ENCODE results near the gene RASGRP1.
A peak's percentile ranks its signal among the peaks of the same experiment; 100 is the strongest.

Gene RASGRP1

DNA sequence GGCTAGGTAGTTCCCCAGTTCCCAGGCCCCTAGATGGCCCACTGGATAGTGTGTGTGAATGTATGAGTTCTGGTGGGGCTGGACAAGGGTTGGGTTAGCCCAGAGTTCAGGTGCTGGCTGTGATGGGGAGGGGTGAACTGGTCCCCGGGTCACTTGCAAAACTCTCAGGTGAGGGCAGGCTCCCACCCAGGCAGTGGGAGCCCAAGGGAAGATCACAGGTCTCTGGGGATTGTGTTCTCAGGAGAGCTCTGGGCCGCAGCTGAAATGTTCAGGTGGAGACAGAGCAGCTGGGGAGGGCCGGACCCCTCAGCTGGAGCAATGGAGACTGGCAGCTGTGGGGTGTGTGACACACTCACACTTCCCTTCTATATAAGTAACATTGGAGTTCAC is 123.5 kb downstream of the RASGRP1 start:
- DNase-seq, result no peak

DNA sequence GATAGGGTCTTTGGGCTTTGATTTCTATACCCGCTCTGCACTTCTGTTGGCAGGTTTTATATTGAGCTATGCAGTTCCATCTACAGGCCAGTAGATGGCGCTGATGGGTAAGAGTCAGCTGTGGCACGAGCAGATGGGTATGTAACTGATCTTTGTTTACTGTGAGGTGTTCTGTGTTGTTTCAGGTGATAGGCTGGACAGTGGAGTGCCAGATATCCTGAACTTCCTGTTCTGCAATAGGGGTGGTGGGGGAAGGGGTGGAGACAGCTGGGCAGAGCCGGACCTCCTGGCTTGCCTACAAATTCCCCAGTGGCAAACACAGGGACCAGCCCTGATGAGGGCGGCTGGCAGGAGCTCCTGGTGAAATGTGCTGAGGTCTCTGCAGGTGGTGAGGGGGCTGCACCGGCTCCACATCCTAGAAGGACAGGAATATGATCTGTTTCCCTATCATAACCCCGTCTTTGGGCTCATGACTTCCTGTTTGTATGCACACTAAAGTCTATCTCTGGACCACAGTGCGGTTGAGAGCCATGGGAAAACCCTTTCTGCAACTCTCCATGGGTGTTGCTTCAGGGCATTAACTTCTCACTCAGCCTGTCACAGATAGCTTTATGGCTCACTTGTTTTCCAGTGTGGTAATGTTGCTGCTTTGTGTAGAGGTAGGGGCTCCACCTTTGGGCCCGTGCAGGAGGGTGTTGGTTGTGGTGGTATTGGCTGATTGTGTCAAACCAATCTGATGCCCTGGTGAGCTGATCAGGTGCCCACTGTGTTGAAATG is 124.1 kb downstream of the RASGRP1 start:
- peak; percentile 36 for DNase-seq
